Tibial nerve (tissue), 4 donors: Measurements from ENCODE around the gene NHLRC4.

Experiments
- CTCF ChIP-seq, 5 experiments: fragments of 200-600 bp in 3 of 5; fragments of 450-650 bp in 2 of 5; sonication (generic) in 3 of 5; IDR thresholded peaks; one replicate each; pipeline ENCODE4 v1.5.1; 2016 to 2019; ENCODE audit warnings: antibody characterized with exemption in 5 of 5, mild to moderate bottlenecking in 3 of 5, moderate library complexity in 2 of 5
- EP300 ChIP-seq, 2 donors: sonication (generic); formaldehyde crosslinking; IDR thresholded peaks; one replicate each; pipeline ENCODE4 v1.6.1; 2017; ENCODE audit warnings: antibody characterized with exemption in 2 of 2, mild to moderate bottlenecking in 1 of 2
- POLR2A ChIP-seq, 2 donors: fragments of 450-650 bp; IDR thresholded peaks; one replicate each; pipeline ENCODE4 v1.6.1; 2017; ENCODE audit warnings: antibody characterized with exemption in 2 of 2, mild to moderate bottlenecking in 2 of 2, moderate library complexity in 2 of 2

DNA sequence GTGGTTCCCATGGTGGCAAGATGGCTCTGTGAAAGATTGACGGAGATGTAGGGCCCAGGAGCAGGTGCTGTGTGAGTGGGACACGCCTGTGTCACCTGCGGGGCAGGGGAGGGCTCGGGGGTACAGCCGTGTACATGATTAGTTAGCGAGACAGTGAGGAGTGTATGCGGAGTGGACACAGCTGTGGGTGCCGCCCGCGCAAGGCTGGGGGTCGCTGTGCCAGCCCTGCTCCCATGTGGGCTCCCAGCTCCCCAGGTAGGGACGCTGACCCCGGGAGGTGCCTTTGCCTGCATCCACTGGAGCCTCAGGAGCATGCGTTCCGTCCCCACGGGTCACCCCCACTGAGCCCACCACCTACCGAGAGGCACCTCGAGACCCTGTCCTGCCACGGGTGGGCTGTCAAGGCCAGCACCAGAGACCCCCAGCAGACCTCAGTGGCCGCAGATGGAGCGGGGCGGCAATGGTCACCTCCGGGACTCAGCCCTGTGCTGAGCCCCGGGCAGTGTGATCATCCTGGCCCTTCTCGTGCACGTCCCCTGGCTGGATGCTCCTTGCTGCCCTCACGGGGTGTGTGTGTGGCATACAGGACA lies 31.9 kb upstream of the NHLRC4 start:
- TF ChIP-seq CTCF (IDR thresholded peaks at IDR 0.05) (no peak), POLR2A (IDR thresholded peaks at IDR 0.05) (no peak), EP300 (IDR thresholded peaks at IDR 0.05) (no peak)
